Measurements from ENCODE around the gene RGS6.

Gene RGS6

DNA sequence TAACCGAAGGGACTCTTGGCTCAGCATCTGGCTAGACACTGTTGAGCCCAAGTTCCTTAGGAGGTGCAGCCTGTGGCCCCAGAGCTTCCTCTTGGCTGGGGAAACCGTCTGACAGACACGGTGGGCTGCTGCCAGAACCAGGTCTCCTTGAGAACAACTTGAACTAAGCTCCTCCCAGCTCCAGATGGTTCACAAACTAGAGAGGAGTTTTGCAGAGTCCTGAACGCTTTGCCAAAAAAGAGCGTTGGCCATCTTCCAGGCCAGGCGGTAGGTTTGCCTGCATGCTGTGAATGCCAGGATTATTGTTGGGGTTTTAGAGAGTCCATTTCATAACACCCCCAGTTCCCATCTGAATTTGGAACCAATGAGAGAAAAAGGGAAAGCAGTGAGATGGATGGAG is 399.8 kb downstream of the RGS6 start:
- no peak for DNase-seq

DNA sequence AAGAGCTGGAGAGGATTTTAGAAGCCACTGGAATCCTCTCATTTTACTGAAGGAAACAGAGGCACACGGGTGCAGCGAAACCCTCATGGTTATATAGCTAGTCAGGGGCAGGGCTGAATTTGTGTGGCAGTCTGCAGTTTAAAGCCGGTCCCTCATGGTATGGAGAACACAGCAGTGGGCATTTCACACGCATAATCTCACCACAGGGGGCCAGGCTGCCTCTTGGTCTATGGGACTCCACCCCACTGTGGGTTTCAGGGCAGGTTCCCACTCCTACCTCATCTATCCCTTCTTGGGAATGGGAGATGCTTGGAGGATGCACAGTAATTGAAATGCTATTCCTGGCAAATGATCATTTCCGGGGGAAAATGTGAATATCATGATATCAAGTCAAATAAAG is 400.6 kb downstream of the RGS6 start:
- no peak for DNase-seq

DNA sequence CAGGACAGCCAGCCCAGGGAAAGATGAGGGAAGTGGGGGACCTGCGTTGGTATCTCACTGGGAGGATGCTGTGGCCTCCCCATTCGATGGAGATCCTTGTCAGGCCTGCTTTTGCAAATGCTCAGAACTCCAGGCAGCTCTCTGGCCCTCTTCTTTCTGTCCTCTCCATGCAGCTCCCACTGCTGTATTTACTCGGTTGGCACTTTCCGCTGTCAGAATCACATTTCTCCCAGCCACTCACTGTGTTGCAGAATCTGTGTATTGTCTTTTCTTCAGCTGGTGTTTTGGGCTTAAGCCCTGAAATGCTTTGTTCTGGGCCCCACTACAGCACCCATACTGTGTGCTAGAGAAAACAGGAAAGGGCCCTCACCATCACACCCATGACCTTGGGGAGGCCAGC is 401.1 kb downstream of the RGS6 start:
- no peak for DNase-seq

DNA sequence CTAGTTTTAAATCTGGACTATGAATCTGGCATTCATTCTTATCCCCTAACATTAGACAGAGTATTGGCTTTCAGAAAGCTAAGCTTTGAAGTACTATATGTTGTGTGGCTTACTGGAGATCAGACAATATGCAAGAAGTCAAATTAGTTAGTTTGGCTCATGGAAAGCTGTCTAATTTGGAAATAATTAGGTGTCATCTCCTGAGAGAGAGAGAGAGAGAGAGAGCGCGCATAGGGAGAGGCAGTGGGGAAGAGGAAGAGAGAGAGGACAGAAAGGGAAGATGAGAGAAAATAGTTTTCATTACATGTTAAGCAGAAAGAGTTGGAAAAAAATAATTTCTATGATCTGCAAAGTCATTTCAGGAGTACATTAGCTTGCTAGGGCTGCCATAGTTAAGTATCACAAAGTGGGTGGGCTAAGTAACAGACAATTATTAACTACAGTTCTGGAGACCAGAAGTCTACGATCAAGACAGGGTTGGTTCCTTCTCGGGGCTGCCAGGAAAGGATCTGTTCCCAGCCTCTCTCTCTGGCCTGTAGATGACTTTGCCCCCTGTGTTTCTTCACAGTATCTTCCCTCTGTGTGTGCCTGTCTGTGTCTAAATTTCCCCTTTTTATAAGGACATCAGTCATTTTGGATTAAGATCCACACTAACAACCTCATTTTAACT is 404.2 kb downstream of the RGS6 start:
- no peak for DNase-seq

DNA sequence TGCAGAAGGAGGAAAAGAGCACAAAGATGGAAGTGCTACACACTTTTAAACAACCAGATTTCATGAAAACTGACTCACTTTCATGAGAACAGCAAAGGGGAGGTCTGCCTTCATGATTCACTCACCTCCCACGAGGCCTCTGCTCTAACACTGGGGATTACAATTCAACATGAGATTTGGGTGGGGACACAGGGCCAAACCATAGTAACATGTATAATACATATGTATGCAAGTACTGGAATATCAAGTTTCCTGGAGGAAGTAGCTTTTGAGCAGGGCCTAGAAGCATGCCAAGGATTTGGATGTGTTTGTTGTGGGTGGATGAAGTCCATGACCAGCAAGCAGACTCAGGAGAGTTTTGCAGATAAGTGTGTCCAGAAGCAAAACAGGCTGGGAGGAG is 409.0 kb downstream of the RGS6 start:
- no peak for DNase-seq

DNA sequence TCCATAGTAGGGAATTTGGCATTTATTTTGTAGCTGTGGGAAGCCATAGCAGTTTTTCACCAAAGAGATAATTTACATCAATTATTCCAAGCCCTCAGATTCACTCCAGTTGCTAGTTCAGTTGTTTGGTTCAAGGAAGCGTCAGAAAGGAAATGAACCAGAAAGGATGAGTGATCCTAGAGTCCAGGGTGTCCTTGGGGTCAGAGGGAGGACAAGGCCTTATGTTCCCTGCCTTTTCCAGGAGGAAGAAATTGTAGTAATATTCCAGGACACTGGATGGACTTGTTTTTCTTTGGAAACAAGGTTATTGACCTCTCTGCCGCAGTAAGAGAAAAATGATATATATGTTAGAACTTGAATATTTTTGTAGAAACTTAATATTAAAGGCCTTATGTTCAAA is 409.5 kb downstream of the RGS6 start:
- no peak for DNase-seq

DNA sequence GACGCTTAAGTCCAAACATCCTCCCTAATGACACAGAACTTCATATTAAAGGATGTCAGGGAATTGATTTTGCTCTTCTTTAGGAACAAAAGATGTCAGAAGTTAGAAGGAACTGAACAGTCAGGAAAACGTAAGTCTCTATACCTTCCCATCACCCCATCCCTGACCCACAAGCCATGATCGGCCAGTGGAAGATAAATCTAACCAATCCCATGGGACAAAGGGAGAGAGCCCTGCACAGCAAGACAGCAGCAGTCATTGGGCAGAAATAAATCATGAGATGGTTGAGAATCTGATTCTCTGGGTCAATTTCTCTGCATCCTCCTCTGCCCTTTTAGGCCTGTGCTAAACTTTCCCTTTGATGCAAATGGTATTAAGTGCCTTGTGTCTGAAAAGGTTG is 414.9 kb downstream of the RGS6 start:
- DNase-seq, result no peak

DNA sequence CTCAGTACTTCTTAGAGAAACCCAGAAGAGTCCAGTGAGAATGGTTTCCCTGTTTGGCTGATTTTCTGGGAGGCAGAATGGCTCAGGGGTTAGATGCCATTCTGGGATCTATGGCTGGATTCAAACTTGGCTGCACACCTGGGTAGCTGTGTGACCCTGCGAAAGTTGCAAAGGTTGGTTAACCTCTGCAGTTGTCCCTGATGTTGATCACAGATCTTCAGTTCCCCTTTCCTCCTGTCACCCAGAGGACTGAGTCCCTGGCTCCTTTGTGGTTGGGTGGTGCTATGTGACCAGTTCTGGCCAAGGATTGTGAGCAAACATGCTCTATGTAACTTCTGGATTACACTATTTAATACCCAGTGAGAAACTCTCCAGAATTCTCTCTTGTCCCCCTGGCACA is 418.0 kb downstream of the RGS6 start:
- DNase-seq, result no peak

DNA sequence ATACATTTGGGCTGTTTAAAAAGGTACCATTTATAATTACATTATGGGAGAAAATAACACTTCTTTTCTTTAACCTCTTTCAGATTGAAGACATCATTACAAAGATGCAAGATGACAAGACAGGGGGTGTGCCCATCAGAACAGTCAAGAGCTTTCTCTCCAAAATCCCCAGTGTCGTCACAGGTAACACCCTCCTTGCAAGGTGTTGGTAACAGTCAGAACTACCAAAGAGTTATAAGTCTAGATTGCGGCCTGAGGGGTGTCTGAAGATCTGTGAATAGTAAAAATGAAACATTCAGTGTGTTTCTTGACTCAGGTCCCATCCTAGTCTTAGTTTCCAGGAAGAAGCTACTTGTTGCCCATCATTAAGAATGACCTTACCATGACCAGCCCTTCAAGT is 419.8 kb downstream of the RGS6 start:
- no peak for DNase-seq

DNA sequence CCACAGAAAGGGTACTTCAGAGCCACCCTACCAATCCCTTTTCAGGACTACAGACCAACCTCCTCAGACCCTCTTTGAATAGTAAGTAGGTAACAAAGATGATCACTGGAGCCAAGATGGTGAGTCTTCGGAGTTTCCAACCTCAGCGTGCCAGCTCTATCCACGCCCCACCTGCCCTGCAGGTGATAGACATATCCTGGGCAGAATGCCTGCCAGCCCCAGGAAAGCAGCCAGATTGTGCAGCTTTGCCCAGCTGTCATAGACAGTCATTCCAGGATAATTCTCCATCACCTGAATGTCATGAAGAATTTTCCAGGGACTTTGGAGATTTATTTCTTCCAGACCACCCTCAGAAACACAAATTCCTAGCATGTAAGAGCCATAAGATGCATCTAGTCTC is 434.4 kb downstream of the RGS6 start:
- DNase-seq, result no peak

DNA sequence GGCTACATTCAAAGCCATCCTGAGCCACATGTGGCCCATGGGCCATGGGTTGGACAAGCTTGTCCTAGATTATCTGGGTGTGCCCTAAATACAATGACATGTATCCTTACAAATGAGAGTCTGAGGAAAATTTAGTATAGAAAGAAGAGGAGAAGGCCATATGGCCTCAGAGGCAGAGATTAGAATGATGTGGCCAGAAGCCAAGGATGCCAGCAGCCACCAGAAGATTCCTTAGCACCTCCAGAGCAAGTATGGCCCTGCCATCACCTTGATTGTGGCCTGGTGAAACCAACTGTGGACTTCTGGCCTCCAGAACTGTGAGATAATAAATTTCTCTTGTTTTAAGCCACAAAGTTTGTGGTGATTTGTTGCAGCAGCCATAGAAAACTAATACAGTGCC is 436.9 kb downstream of the RGS6 start:
- no peak for DNase-seq

DNA sequence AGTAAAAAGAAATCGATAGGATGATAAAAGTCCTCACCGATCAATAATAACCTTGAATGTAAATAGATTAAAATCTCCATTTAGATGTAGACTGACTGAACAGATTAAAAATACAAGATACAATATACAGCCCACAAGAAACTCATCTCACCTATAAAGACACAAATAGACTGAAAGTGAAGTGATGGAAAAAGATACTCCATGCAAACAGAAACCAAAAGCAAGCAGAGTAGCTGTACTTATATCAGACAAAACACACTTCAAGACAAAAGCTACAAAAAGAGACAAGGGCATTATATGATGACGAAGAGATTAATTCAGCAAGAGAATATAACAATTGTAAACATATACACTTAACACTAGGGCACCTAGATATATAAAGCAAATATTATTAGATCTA is 444.8 kb downstream of the RGS6 start:
- DNase-seq, result no peak

DNA sequence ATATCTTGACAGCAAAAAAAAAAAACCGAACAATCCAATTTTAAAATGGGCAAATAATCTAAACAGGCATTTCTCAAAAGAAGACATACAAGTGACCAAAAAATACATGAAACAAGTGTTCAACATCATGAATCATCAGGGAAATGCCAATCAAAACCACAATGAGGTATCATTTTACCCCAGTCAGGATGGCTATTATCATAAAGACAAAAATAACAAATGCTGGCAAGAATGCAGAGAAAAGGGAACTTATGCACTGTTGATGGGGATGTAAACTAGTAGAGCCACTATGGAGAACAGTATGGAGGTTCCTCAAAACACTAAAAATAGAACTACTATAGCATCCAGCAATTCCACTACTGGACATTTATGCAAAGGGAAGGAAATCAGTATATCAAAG is 448.2 kb downstream of the RGS6 start:
- DNase-seq, result no peak

DNA sequence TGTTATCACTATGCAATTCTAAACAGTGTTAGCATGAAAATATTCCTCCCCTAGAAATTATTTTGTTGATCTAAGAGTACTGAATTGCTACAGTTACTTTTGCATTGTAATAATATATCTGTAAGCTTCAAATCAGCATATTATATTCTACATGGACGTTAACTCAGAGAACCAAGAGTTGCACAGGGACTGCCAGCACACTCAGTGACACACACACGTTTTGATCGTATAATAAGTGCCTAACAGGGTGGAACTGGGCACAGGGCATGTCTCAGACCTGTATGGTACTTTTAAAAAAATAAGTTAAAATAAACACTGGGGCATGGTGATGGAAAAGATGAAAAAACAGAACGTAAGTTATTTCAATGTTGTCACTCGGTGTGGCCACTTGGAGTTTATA is 451.6 kb downstream of the RGS6 start:
- no peak for DNase-seq

DNA sequence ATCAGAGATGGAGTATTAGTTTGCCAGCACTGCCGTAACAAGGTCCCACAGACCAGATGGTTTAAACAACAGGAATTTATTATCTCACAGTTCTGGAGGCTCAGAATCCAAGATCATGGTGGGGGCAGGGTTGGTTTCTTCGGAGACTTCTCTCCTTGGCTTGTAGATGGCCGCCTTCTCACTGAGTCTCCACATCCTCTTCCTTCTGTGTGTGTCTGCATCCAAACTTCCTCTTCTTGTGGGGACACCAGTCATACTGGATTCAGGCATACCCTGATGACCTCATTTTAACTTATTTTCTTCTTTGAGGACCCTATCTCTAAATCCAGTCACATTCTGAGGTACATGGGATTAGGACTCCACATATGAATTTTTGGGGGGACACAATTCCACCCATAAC is 455.5 kb downstream of the RGS6 start:
- no peak for DNase-seq

DNA sequence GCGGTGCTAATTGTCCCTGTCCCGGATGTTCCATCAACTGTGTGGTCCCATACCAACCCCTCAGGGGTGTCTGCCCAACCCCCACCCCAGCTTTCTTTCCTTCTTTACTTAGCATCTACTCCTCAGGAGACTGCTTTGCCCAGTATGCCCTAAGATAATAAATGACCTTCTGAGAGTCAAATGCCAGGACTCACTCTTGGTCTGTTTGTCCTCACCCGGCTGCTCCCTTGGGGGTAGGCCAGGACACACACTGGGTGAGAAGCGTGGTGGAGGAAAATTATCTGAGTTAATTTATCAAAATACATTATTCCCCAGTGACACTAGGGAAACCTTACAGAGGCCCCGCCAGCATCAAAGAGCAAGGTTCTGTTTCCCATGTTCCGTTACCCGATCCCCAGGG is 457.0 kb downstream of the RGS6 start:
- no peak for DNase-seq

DNA sequence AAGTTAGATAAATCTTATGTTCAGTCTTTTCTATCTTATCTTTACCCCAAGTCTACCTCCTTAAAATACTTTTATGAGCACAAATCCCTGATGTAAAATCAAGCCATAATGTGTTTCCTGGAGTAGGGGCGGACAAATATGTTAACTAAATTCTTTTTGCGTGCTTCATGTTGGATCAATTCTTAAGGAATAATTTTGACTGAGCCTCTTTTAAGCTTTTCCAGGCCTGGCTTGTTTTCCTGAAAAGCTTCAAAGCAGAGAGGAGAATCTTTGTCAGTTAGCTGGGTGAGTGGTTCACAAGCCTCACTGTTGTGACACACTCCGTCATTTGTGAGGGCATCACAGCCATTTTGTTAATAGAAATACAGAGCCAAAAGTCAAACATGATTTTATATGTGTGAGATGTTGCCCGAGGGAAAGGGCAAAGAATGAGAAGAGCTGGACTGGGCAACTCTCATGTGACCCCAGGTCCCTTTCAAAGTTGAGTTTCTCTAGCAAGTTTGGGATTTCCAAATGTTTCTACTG is 468.9 kb downstream of the RGS6 start:
- DNase-seq, result no peak

DNA sequence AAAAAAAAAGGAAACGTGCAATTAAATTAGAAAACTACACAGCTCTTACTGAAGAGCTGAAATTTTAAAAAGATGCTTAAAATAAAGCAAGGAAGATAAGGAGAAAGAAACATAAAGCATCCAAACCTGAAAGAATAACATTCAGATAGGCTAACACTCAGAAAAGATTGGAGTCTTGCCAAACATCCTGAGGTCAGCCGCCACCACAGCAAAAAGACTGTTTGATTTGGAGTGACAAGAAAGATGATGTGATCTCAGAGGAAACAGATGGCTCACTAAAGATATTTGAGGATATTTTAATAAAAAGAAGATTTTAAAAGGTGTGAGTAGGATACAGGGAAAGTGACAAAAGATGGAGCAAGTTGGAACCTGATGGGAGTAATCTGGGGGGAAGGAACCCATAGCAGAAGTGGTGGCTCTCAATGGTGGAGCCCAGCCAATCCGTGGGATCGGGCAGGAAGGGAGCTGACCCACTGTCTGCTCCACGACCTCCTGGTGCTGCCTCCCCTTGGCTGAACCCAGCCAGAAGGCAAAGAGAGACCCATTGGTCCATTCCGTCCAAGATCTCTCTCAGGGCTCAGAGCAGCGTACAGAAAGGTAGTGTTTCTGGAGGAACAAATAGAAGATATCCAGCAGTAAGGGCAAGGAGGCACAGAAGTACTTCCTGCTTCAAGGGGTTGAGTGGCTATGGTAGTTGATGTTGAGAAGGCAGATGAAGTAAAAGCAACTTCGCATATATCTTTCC is 469.6 kb downstream of the RGS6 start:
- DNase-seq, result peak; percentile 51

DNA sequence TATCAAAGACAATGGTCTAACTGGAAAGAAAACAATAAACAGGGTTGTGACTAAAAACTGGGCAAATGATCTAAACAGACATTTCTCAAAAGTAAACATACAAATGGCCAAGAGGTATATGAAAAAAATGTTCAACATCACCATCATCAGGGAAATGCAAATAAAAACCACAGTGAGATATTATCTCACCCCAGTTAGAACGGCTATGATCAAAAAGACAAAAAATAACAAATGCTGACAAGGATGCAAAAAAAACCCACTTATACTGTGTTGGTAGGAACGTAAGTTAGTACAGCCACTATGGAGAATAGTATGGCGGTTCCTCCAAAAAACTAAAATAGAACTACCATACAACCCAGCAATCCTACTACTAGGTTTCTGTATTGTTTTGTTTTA is 470.1 kb downstream of the RGS6 start:
- no peak for DNase-seq

DNA sequence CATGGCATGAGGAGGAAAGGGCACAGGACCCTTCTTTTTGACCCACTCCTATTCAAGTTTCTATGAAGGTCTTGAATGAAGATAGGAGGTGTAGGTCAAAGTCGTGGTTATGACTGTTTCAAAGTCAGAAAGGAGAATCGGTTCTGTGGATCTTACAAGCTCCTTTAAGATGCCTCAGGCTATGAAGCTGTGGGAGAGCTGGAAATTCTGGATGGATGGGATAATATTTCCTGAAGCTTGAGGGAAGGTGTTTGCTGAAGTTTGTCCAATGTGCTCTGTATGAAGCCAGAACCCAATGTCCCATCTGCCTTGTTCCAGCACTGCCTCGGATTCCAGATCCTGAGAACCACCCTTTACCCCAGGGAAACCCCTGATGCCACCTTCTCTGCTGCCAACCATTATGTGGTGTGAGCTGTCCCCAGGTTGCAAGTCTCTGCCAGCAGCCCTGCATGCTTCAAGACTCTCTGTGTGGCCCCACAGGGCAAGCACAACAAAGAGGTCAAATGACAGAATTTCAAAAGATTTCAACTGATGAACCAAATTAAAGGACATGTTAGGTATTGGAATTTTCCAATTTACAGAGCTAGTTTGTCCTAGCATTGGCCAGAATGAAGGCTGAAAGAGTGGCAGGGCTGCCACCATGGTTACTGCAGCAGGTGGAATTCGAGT is 472.0 kb downstream of the RGS6 start:
- DNase-seq, result no peak

DNA sequence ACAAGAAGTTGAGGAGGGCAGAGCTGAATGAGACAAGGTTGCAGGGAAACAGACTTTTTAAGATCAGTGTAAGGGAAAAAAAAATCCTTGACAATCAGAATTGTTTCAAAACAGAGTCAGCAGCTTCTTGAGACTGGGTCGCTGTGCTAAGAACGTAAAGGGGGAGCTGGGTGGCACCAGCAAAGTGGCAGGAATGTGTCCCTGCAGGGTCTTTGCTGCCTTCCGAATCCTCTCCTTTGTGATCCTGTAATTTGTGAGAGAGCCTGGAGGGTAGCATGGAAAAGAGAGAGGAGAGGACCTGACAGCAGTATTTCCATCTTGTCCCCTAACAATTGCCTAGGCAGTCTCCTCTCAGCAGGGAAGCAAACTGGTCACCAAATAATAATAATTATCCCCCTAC is 472.8 kb downstream of the RGS6 start:
- no peak for DNase-seq

DNA sequence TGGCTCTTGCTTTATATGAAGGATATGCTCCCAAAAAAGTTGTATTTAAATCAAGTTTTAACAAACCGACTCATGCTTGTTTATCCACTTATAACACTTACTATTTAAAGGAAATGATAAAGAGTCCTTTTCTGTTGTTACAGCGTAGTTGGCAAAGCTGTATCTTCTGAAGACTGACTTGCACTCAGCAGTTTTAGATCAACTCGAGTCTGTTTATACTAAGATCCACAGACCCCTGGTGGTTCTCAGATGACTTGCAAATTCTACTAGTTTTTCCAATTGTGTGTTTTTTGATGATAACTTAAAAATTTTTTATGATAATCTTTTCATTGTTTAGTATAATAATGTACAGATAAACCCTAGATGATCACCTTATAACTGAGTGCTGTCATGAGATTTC is 475.8 kb downstream of the RGS6 start:
- DNase-seq, result no peak

DNA sequence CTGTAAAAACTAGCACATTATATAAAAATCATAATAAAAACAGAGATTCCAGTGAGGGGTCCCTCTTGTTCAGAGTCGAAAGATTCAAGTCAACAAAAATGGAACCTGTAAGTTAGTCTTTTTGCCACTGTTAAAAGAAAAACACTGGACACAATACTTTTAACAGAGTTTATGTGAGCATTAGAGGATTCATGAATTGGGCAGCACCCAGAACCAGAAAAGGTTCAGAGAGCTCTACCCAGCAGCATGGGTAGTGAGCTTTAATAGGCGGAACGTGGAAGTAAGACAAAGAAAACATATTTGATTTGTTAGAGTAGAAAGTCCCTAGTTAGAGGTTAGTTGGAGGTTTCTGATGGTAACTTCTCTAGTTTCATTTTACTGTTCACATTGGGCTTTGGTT is 476.8 kb downstream of the RGS6 start:
- no peak for DNase-seq
